HCT116 (cell line): ENCODE results near the gene CDH23. TPM values are rescaled to one million over a fixed set of nuclear protein-coding genes. Genes with fewer than 3 reads are reported as not detected.

Experiments used
- ATAC-seq: fragments of 200-7000 bp; cut with Tn5 transposase; 2 replicates; pipeline ENCODE4 v1.9.1; 2020; ENCODE audit warnings: mild to moderate bottlenecking, moderate library complexity
- BruUV-seq: library from RNA; stranded (reverse); fragments of 400-500 nt; replicated peaks from 2 replicates; lab custom pipeline; 2021; lab: Mats Ljungman, UMichigan
- CTCF ChIA-PET: fragments of 300-600 bp; sonication (Branson Sonifier 250); formaldehyde crosslinking; loops from one replicate; lab custom pipeline; 2021; ENCODE audit warnings: antibody characterized with exemption; lab: Charles Lee
- POLR2A ChIA-PET: fragments of 300-600, 350-600 bp; sonication (Branson Sonifier 250); formaldehyde crosslinking; loops from one replicate; lab custom pipeline; 2021; ENCODE audit warnings: antibody characterized with exemption; lab: Charles Lee
- RAD21 ChIA-PET, 2 experiments: fragments of 300-600 bp; sonication (Branson Sonifier 250); formaldehyde crosslinking; loops; one replicate each; lab custom pipeline; 2023; ENCODE audit warnings: low total read pairs in 2 of 2; ENCODE audit not compliant: uncharacterized antibody in 2 of 2, unreplicated experiment in 2 of 2, low non-redundant PET in 1 of 2; lab: Charles Lee
- DNase-seq: peaks from one replicate; pipeline ENCODE4 v3.0.0-alpha.2; 2010; ENCODE audit warnings: low read depth, low spot score
- H2AFZ ChIP-seq: fragments of 200-600 bp; shearing (Covaris generic), sonication (generic); 2 replicates; pipeline ENCODE4 v1.6.1; 2017; ENCODE audit warnings: low read depth, mixed run types, mixed read lengths, antibody characterized with exemption, low read length; ENCODE audit not compliant: poor library complexity, severe bottlenecking
- H3K27ac ChIP-seq: 2 replicates; pipeline ENCODE4 v1.5.1; 2012; ENCODE audit warnings: low read depth, low read length
- H3K27me3 ChIP-seq: fragments of 200-600 bp; sonication (generic); 2 replicates; pipeline ENCODE4 v1.6.1; 2016; ENCODE audit warnings: mixed run types, low read length, mixed read lengths; ENCODE audit not compliant: insufficient read depth
- H3K36me3 ChIP-seq, 2 experiments: fragments of 200-500 bp in 1 of 2; fragments of 200-600 bp in 1 of 2; sonication (Bioruptor generic) in 1 of 2; sonication (generic) in 1 of 2; 2 replicates each; pipeline versions ENCODE4 v1.5.1 to v1.6.1; 2014 to 2016; ENCODE audit warnings: low read length in 2 of 2, inconsistent platforms in 1 of 2, mixed read lengths in 1 of 2, mixed run types in 1 of 2; ENCODE audit not compliant: insufficient read depth in 2 of 2, control insufficient read depth in 1 of 2
- H3K4me1 ChIP-seq, 2 experiments: fragments of 200-600 bp in 1 of 2; sonication (generic) in 1 of 2; 2 replicates each; pipeline versions ENCODE4 v1.5.1 to v1.6.1; 2012 to 2017; ENCODE audit warnings: low read length in 2 of 2, inconsistent platforms in 1 of 2, mild to moderate bottlenecking in 1 of 2, mixed read lengths in 1 of 2, mixed run types in 1 of 2, moderate library complexity in 1 of 2; ENCODE audit not compliant: insufficient read depth in 2 of 2, control insufficient read depth in 1 of 2
- H3K4me2 ChIP-seq: fragments of 200-600 bp; sonication (generic); 2 replicates; pipeline ENCODE4 v1.6.1; 2017; ENCODE audit warnings: mixed run types, low read length, mixed read lengths
- H3K4me3 ChIP-seq, 2 experiments: fragments of 200-600 bp in 1 of 2; sonication (generic) in 1 of 2; replicated peaks in 1 of 2; 2 replicates each; pipeline ENCODE4 v1.5.1; 2011 to 2016; ENCODE audit warnings: low read length in 2 of 2, control low read depth in 1 of 2, low read depth in 1 of 2, mild to moderate bottlenecking in 1 of 2, mixed read lengths in 1 of 2, mixed run types in 1 of 2
- H3K79me2 ChIP-seq: fragments of 200-600 bp; sonication (generic); 2 replicates; pipeline ENCODE4 v1.6.1; 2017; ENCODE audit warnings: mild to moderate bottlenecking, mixed run types, low read length, moderate library complexity, mixed read lengths; ENCODE audit not compliant: insufficient read depth
- H3K9ac ChIP-seq: fragments of 200-600 bp; sonication (generic); 2 replicates; pipeline ENCODE4 v1.6.1; 2016; ENCODE audit warnings: low read length, mixed read lengths
- H3K9me2 ChIP-seq: fragments of 200-600 bp; sonication (generic), shearing (Covaris generic); 2 replicates; pipeline ENCODE4 v1.6.1; 2017; ENCODE audit warnings: mixed run types, mild to moderate bottlenecking, moderate library complexity; ENCODE audit not compliant: insufficient read depth
- H3K9me3 ChIP-seq, 2 experiments: fragments of 200-500 bp in 1 of 2; fragments of 200-600 bp in 1 of 2; sonication (Bioruptor generic) in 1 of 2; sonication (generic) in 1 of 2; 2 replicates each; pipeline ENCODE4 v1.6.1; 2014 to 2017; ENCODE audit warnings: low read length in 2 of 2, mixed read lengths in 2 of 2, inconsistent platforms in 1 of 2, low read depth in 1 of 2, mild to moderate bottlenecking in 1 of 2, mixed run types in 1 of 2, moderate library complexity in 1 of 2; ENCODE audit not compliant: control insufficient read depth in 1 of 2, insufficient read depth in 1 of 2
- H4K20me1 ChIP-seq: fragments of 200-600 bp; sonication (generic), shearing (Covaris generic); 2 replicates; pipeline ENCODE4 v1.6.1; 2017; ENCODE audit warnings: mixed run types, mild to moderate bottlenecking, moderate library complexity; ENCODE audit not compliant: insufficient read depth
- ATF3 ChIP-seq: IDR thresholded peaks from 2 replicates; pipeline ENCODE4 v1.6.1; 2012
- CEBPB ChIP-seq: IDR thresholded peaks from 2 replicates; pipeline ENCODE4 v1.6.1; 2012; ENCODE audit warnings: low read depth
- EGR1 ChIP-seq: IDR thresholded peaks from 2 replicates; pipeline ENCODE4 v1.6.1; 2012; ENCODE audit warnings: low read depth
- ELF1 ChIP-seq: IDR thresholded peaks from 2 replicates; pipeline ENCODE4 v1.6.1; 2012; ENCODE audit warnings: low read depth, borderline replicate concordance
- EZH2 ChIP-seq: fragments of 200-600 bp; sonication (generic); IDR thresholded peaks from 2 replicates; pipeline ENCODE4 v1.6.1; 2017; ENCODE audit warnings: antibody characterized with exemption, mixed run types
- EZH2phosphoT487 ChIP-seq: fragments of 200-600 bp; IDR thresholded peaks from 2 replicates; pipeline ENCODE4 v1.6.1; 2018; ENCODE audit warnings: antibody characterized with exemption, borderline replicate concordance
- FOSL1 ChIP-seq: IDR thresholded peaks from 2 replicates; pipeline ENCODE4 v1.6.1; 2012; ENCODE audit warnings: low read depth
- JUND ChIP-seq: IDR thresholded peaks from 2 replicates; pipeline ENCODE4 v1.6.1; 2012
- POLR2AphosphoS5 ChIP-seq: IDR thresholded peaks from 2 replicates; pipeline ENCODE4 v1.6.1; 2011; ENCODE audit warnings: mild to moderate bottlenecking, low read depth, low read length, moderate library complexity
- RAD21 ChIP-seq: IDR thresholded peaks from 2 replicates; pipeline ENCODE4 v1.6.1; 2012; ENCODE audit warnings: low read depth, mild to moderate bottlenecking
- SIN3A ChIP-seq: IDR thresholded peaks from 2 replicates; pipeline ENCODE4 v1.6.1; 2012; ENCODE audit warnings: low read depth
- SRF ChIP-seq: IDR thresholded peaks from 2 replicates; pipeline ENCODE4 v1.6.1; 2012; ENCODE audit warnings: low read depth
- TCF7L2 ChIP-seq: IDR thresholded peaks from 2 replicates; pipeline ENCODE4 v1.7.0; 2011; ENCODE audit warnings: borderline replicate concordance, inconsistent platforms; ENCODE audit not compliant: insufficient read depth, insufficient read length; ENCODE audit errors: extremely low read depth
- YY1 ChIP-seq: IDR thresholded peaks from 2 replicates; pipeline ENCODE4 v1.6.1; 2011; ENCODE audit warnings: low read length, low read depth, moderate library complexity, mild to moderate bottlenecking; ENCODE audit not compliant: insufficient replicate concordance; ENCODE audit errors: extremely low read depth
- ZFX ChIP-seq: fragments of 450-650 bp; IDR thresholded peaks from 2 replicates; pipeline ENCODE4 v1.6.1; 2017
- ZNF274 ChIP-seq: fragments of 200-500 bp; sonication (Bioruptor generic); IDR thresholded peaks from 2 replicates; pipeline ENCODE4 v1.6.1; 2014; ENCODE audit warnings: mild to moderate bottlenecking, low read depth, low read length, inconsistent platforms
- intact Hi-C: fragments of 100-400 bp; cut with micrococcal nuclease; formaldehyde crosslinking; loops from 2 replicates; pipeline ENCODE4 v1.10.0; 2022
- total RNA-seq: library from RNA; stranded (reverse); gene quantifications from one replicate; pipeline ENCODE4 v1.2.1, GENCODE V29; 2021; ENCODE audit not compliant: unreplicated experiment
- TF ChIP-seq, protein P1 (sequence below): IDR thresholded peaks from 2 replicates; pipeline ENCODE4 v1.6.1; 2012
- TF ChIP-seq, protein P2 (sequence below): IDR thresholded peaks from 2 replicates; pipeline ENCODE4 v1.6.1; 2012; ENCODE audit warnings: low read depth
- TF ChIP-seq, protein P3 (sequence below), 3 experiments: fragments of 200-600 bp in 1 of 3; sonication (generic) in 1 of 3; IDR thresholded peaks in 2 of 3; conservative IDR thresholded peaks in 1 of 3; 2 replicates each; pipeline ENCODE4 v1.5.1; 2012 to 2017; ENCODE audit warnings: low read depth in 2 of 3, low read length in 2 of 3, antibody characterized with exemption in 1 of 3, borderline replicate concordance in 1 of 3, control low read depth in 1 of 3, mild to moderate bottlenecking in 1 of 3, mixed read lengths in 1 of 3, mixed run types in 1 of 3, moderate library complexity in 1 of 3; ENCODE audit not compliant: insufficient read depth in 1 of 3

CDH23 gene
- total RNA-seq, 1 experiment from 2014 or later: not detected

GRCh38 chr10:71643904-71644303, 247.2 kb downstream of the CDH23 start:
- Histone ChIP-seq H3K4me2 (no peak overlapping the region), H3K27ac (no peak overlapping the region), H3K4me1 (peaks cover 2 to 5% of the 10 kb centered on the region in 2 experiments; a peak in 3 of 4 replicates), H3K36me3 (no peaks in the 10 kb centered on the region), H3K9ac (no peak overlapping the region), H3K9me3 (no peaks in the 10 kb centered on the region), H3K9me2 (no peaks in the 10 kb centered on the region), H4K20me1 (no peaks in the 10 kb centered on the region), H3K79me2 (no peaks in the 10 kb centered on the region), H3K4me3 (no peak overlapping the region), H2AFZ (no peak overlapping the region), H3K27me3 (no peaks in the 10 kb centered on the region)
- RAD21 ChIA-PET: no interaction called here
- intact Hi-C loops: no loop called here
- DNase-seq (no peak), ATAC-seq (no peak)
- CTCF ChIA-PET: no interaction called here
- no peak for TF ChIP-seq FOSL1
- TF ChIP-seq EZH2phosphoT487: no peak
- TF ChIP-seq, protein P1, sequence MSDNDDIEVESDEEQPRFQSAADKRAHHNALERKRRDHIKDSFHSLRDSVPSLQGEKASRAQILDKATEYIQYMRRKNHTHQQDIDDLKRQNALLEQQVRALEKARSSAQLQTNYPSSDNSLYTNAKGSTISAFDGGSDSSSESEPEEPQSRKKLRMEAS: no peak
- TF ChIP-seq POLR2AphosphoS5: no peak
- no peak for TF ChIP-seq ZFX
- TF ChIP-seq, protein P2, sequence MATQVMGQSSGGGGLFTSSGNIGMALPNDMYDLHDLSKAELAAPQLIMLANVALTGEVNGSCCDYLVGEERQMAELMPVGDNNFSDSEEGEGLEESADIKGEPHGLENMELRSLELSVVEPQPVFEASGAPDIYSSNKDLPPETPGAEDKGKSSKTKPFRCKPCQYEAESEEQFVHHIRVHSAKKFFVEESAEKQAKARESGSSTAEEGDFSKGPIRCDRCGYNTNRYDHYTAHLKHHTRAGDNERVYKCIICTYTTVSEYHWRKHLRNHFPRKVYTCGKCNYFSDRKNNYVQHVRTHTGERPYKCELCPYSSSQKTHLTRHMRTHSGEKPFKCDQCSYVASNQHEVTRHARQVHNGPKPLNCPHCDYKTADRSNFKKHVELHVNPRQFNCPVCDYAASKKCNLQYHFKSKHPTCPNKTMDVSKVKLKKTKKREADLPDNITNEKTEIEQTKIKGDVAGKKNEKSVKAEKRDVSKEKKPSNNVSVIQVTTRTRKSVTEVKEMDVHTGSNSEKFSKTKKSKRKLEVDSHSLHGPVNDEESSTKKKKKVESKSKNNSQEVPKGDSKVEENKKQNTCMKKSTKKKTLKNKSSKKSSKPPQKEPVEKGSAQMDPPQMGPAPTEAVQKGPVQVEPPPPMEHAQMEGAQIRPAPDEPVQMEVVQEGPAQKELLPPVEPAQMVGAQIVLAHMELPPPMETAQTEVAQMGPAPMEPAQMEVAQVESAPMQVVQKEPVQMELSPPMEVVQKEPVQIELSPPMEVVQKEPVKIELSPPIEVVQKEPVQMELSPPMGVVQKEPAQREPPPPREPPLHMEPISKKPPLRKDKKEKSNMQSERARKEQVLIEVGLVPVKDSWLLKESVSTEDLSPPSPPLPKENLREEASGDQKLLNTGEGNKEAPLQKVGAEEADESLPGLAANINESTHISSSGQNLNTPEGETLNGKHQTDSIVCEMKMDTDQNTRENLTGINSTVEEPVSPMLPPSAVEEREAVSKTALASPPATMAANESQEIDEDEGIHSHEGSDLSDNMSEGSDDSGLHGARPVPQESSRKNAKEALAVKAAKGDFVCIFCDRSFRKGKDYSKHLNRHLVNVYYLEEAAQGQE: no peak
- TF ChIP-seq EGR1: no peak
- TF ChIP-seq TCF7L2: no peak
- no peak for TF ChIP-seq RAD21
- TF ChIP-seq SIN3A: no peak
- TF ChIP-seq, protein P3, sequence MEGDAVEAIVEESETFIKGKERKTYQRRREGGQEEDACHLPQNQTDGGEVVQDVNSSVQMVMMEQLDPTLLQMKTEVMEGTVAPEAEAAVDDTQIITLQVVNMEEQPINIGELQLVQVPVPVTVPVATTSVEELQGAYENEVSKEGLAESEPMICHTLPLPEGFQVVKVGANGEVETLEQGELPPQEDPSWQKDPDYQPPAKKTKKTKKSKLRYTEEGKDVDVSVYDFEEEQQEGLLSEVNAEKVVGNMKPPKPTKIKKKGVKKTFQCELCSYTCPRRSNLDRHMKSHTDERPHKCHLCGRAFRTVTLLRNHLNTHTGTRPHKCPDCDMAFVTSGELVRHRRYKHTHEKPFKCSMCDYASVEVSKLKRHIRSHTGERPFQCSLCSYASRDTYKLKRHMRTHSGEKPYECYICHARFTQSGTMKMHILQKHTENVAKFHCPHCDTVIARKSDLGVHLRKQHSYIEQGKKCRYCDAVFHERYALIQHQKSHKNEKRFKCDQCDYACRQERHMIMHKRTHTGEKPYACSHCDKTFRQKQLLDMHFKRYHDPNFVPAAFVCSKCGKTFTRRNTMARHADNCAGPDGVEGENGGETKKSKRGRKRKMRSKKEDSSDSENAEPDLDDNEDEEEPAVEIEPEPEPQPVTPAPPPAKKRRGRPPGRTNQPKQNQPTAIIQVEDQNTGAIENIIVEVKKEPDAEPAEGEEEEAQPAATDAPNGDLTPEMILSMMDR (IDR thresholded peaks at IDR 0.05 in 2 of 3, conservative IDR thresholded peaks at IDR 0.05 in 1 of 3; ENCODE audit: borderline replicate concordance in 1 of 3, insufficient read depth in 1 of 3, low read depth in 2 of 3, low read length in 2 of 3): no peak
- TF ChIP-seq YY1: no peak
- no peak for TF ChIP-seq JUND
- TF ChIP-seq ATF3: no peak
- TF ChIP-seq EZH2: no peak
- TF ChIP-seq ELF1: no peak
- no peak for TF ChIP-seq CEBPB
- no peak for TF ChIP-seq SRF
- no peak for TF ChIP-seq ZNF274
- POLR2A ChIA-PET: no interaction called here
- no TSS peak for BruUV-seq
